ENCODE results near the gene CRYGA.
"Not testable (repeated sequence)": the region's sequence is repeated elsewhere in the genome, so short reads cannot be mapped to it uniquely, and the experiment has no call there.

The CRYGA gene

DNA sequence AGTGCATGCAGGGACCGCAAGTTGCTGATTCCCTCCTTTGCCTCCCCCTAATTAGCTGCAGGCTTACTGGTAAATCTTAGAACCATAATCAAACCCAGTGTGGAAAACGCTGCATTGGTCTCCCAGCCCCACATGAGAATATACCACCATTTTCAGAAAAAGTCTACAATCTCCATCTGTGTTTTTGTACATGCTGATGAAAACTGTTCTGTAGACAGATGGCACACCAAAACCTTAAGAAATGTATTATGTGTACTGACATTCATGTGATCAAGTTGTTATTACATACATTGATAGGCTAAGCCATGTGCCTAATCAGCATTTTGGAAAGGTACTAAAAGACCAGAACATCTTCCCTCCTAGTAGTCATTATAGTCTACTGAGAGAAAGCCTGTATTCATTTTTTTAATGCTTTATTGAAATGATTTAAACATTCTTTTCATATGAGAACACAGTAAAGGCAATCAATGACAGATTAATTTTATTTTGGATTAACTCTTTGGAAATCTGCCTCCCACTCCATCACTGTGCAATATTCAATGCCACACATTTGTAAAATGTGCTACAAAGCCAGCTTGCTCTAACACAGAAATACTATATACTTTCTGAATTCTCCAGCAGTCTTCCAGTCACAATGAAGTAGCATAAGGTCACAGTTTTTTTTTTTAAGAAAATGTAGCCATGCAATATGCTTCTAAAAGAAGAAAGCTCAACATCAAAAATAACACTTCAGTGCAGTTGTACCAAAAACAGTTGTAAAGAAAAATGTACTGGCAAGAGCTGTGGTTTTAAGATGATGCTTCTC, 1.8 kb upstream of the CRYGA start:
- no peak for DNase-seq

DNA sequence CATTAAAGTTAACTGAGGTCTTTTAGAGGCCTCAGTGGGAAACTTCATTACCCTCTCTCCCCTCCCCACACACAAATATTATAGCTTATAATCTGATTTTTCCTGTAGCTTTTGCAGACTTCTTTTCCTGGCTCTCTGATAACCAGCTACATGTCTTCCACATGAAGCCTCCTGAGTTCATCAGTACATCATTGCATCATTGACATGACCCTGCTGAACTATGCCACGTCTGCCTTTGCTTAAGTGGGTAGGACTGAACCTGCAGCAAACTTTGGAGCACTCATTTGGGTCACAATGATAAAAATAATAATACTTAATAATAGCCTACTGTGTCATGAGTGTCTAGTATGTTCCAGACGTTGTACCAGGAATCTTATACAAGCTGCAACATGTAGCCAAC, 7.0 kb downstream of the CRYGA start:
- DNase-seq, result no peak

DNA sequence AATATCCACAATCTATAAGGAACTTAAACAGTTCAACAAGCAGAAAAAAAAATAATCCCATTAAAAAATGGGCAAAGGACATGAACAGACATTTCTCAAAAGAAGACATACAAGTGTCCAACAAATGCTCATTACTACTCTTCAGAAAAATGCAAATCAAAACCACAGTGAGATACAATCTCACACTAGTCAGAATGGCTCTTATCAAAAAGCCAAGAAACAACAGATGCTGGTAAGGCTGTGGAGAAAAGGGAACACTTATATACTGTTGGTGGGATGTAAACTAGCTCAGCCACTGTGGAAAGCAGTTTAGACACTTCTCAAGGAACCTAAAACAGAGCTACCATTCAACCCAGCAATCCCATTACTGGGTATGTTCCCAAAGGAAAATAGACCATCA, 10.2 kb downstream of the CRYGA start:
- no peak for DNase-seq

DNA sequence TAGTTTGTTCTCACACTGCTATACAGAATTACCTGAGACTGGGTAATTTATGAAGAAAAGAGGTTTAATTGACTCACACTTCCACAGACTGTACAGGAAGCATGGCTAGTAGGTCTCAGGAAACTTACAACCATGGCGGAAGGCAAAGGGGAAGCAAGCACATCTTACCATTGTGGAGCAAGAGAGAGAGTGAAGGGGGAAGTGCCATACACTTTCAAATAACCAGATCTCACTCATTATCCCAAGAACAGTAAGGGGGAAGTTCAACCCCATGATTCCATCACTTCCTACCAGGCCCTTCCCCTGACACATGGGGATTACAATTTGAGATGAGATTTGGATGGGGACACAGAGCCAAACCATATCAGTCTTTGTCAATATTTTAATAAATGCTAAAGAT, 12.4 kb downstream of the CRYGA start:
- DNase-seq, result no peak

DNA sequence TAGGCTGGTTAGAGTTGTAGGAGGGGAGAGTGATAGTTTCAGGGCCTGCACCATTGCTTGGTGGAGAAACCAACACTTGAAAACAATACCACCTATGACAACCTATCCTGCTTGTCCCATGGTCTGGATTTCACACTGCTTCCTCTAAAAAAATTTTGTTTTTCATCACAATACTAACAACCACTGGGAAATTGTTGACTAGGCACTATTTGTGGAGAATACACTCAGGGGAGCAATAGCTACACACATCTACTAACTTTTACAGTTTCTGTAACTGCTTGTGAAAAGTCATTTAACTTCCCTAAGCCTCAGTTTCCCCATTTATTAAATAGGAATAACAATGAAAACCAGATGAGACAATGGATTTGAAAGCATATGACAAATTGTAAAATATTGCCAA, 13.3 kb downstream of the CRYGA start:
- no peak for DNase-seq

DNA sequence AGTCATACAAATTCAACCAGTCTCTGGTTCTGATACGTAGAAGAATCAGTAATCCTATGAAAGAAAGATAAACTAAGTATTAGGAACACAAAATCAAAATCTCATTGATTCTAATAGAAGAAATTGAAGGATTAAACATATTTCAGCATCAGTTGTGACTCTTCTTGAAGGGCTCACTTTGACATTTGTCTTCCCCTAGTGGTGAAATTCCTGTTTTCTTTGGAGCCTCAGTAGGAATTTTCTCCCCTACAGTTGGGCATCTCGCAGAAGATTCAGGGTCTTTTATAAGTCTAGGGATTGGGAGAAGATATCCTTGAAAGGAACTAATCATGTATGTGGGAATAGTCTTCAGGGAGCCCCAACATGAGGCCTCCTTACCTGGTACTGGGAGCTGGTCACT, 14.6 kb downstream of the CRYGA start:
- DNase-seq, result no peak

DNA sequence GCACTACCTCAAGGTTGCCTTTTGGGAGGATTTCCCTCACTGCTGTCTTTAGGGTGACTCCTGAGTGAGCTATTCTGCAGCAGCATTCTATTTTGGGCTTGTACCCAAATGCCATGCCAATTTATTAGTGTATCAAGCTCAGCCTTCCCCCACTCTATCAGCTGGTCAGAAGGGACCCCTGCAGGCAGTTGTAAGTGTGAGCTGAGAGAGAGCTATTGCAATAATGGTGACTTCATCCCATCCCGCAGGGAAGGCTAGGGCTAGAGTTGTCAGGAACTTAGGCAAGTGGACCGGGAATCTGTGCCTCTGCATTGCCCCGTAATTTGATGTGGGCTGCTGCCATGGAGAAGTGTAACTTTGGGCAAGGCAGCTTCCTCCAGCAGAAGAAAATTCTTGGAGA, 15.6 kb downstream of the CRYGA start:
- DNase-seq, result no peak

DNA sequence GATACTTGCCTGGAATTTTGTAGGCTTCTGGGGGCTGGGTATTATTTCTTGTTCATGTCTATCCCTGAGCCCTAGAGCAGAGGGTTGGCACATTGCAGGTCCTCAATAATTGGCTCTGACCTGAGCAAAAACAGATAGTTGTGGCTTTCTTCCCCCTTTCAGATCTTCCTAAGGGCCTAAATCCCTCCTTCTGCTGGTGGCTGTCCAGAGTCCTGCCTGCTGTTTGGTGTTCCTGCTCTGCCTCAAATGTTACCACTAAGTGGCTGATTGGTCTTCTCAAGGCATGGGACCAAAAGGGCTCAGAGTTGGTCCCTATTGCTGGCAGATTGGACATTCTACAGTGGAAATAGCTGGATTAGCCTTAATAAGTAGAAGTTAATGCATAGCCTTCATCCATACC, 16.4 kb downstream of the CRYGA start:
- no peak for DNase-seq

DNA sequence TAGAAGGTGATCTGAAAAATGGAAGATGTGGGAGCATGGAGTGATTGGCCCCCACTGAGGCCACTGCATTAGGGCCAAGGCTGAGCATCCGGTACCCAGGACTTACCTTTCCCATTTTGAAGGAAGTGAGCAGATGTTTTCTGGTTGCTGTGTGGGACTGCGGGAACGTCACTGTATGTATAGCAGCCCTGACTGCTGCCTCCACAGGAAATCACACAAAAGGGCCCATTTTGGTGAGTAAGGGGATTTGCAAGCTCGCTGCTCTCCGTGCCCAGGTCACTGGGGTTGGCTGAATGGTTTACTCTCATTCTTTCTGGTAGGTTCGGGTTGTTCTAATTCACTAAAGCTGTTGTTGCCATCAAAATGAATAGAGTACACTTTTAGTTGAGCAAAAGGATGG, 17.4 kb downstream of the CRYGA start, which contains the start of gene CRYGB:
TSS of gene CRYGB (minus strand) at position 153 of the 400 bp plus-strand sequence. CDS start at position 115, 38 bp downstream.
- no peak for DNase-seq

DNA sequence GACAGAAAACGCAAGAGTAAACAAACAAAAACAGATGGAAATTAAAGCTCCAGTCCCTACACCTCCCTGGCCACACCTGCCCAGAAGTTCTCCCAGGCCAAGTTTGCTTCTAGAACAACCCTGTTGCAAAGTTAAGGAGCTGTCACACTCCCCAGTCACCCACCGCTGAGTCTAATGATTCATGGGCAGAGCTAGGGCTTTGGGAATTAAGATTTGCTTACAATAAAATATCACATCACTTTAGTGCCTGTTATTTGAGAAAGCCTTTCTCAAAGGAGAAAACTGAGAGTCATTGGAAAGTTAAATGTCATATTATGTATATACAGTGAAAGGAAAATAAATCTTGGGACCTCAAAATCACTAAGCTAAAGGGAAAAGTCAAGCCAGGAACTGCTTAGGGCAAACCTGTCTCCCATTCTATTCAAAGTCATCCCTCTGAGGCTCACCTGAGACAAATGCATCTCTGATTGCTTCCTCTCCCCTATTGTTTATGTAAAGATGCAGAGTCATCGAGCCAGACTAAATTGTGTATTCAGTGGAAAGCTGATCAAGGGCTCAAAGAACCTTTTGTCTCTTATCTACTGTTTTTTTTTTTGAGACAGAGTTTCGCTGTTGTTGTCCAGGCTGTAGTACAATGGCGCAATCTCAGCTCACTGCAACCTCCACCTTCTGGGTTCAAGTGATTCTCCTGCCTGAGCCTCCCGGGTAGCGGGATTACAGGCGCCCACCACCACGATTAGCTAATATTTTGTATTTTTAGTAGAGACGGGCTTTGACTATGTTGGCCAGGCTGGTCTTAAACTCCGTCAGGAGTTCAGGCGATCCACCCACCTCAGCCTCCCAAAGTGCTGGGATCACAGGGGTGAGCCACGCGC, 20.2 kb downstream of the CRYGA start:
- DNase-seq, result no peak

DNA sequence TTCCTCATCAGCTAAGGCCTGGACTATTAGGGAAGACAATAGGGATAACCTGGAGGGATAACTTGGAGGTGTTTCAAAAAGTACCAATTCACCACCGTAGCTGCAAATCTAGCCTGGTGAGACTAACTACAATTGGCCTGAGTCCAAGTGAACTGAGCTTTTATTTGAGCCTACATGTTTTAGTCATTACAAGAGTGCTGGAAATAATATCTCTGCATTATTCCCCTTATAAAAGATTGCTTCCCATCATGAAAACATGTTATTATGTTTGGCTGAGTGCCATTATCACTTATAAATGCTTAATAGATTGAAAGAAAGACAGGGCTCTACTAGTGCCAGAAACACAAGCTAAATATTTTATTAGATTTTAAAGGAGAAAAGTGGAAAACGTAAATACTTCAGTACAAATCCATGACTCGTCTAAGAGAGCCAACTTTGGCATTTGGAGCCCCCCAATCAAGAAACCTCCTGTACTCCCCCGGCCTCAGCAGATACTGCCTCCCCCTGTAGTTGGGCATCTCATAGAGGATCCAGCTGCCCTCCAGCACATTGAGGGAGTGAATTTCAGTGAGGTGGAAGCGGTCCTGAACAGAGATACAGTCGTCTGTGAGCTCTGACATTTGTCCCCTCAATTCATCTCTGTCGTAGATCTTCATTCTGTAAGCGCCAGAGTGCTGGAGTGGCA, 21.0 kb downstream of the CRYGA start:
- DNase-seq, result no peak

DNA sequence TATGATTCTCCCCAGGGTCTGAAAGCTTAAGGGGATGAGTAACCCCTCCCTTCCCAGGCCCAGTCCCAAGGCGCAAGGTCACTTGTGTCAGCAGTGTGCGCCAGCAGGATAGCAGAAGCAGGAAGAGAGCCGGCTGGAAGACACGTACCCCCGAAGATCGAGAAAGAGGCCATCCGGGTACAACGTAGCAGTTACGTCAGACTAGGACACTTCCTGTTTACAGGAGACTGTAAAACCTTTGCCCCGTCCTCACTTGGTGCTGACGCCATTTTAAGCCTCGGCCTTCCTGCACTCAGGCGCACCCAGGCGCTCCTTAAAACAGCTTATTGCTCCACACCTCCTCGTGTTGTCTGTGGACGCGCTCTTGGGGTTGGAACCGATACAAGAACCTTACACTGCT, 23.9 kb downstream of the CRYGA start:
- no peak for DNase-seq

DNA sequence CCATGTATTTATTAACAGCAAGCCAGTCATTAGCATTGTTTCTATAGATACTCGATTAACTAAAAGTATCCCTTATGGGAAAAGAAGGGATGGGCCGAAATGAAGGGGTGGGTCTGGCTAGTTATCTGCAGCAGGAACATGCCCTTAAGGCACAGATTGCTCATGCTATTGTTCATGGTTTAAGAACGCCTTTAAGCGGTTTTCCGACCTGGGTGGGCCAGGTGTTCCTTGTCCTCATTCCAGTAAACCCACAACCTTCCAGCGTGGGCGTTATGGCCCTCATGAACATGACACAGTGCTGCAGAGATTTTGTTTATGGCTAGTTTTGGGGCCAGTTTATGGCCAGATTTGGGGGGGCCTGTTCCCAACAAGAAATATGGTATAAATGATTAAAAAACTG, 25.1 kb downstream of the CRYGA start:
- DNase-seq, result not testable (repeated sequence)

DNA sequence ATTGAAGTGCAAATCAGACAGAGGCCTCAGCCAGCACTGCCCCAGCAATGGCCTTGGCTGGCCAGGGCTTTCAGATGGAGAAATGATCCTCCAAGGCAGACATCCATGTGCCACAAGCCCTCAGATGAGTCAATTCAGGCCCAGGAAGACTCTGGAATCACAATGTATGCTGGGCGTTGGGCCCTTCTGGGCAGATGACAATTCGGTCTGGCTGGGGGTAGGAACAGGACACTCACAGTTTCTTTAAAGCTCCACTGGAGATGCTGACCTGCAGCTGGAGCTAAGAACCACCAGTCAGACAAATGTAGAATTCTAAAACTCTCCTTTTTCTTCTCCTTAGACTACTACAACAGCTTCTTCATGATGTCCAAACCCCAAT, 26.7 kb downstream of the CRYGA start:
- DNase-seq, result no peak

DNA sequence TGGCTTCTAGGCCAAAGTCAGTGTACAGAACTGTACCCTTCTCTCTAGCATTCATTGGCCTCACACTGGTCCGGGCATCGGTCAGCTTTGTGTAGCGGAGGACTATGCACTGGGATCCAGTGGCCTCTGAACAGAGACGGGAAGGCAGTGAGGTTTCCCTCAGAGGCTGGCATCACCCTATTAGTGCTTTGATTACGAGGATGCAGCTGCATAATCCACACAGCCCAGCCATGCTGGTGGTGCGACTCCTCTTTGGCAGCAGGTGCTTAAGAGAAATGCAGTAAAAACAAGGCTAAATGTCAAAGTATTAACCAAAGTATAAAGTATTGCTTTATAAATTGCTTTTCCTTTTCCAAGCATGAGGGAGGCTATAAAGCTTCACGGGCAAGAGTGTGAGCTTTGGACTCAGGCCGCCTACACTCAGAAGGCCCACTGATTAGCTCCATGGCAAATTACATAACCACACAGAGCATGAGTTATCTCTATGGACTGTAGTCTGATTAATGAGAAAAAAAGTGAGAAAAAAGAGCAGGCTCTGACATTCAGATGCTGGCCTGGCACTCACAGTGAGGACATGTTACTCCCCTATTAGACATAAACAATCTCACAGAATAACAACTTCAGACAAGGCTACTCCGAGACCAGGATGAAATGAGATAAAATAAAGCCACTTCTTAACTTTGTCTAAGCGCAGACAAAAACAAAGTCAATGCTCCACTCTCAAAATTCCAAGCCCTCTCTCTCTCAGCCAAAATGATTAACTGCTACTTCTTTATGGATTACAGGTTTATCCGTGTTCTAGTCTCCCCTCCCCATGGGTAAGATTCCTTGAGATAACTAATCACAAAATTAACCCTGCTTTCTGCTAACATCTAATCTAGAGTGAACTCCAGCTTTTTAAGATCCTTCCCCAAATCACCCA, 27.3 kb downstream of the CRYGA start:
- no peak for DNase-seq

DNA sequence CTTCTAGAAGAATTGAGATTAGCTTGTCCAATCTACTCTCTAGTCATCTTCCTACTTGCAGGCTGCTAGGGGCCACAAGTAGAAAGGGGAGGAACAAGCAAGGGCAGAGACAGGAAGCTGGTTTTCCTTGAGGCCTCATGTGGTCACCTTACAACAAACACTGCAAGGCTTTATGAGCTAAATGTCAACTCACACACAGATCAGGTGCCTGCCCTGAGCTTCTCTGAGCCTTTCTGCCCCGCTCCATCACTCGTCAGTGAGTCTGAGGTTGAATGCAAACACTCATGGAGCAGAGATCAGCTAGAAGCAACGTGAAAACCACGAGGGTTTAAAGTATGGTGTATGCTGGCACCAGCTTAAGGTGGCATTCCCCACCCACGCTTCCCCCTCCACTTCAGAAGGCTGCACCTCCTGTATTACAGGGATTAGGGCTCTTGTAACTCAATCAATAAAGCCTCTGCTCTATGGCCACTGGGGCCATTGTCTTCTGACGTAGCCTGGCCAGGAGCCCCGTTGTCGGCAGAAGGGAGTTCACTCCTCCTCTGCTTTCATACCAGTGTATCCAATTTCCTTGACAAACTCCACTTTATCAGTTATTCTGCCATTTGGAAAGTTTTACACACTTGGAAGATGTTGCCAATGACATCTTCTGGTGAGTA, 28.3 kb downstream of the CRYGA start:
- no peak for DNase-seq

DNA sequence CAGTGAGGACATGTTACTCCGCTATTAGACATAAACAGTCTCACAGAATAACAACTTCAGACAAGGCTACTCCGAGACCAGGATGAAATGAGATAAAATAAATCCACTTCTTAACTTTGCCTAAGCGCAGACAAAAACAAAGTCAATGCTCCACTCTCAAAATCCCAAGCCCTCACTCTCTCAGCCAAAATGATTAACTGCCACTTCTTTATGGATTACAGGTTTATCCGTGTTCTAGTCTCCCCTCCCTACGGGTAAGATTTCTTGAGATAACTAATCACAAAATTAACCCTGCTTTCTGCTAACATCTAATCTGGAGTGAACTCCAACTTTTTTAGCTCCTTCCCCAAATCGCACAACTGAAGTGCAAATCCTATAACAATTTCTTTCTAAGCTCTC, 32.7 kb downstream of the CRYGA start:
- no peak for DNase-seq

DNA sequence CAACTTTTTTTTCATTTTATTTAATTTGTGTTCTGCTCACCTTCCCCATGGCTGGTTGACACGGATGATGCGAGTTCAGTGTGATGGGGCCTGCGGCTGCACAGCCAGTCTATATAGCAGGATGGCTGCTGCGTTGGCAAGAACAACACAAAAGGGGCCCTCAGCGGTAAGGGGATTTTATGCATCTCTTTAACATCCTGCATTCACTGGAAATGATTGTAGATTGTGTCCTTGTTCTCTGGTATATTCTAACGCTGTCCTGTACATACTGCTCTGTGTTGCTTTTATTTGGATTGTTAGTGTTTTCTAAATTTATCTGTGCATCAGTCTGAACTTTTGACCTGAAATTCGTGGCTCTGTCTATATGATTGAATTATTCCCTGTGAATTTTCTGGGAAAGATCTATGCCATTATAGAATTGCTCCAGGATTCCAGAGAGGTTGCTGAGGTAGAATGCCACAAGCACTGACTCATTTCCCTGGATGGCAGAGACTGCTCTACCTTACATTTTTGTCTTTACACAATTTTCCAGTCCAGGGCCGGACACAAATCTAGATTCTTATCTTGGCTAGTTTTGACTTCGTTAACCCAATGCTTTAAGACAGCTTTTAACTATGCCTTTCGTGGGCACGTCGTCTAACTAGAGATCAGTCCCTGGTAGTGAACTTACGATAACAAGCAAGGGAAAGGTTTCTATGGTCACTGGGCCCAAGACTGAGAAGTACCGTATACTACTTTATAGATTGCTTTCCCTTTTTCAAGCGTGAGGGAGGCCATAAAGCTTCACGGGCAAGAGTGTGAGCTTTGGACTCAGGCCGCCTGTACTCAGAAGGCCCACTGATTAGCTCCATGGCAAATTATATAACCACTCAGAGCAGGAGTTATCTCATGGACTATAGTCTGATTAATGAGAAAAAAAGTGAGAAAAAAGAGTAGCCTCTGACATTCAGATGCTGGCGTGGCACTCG, 33.4 kb downstream of the CRYGA start, which contains the start of gene CRYGC:
TSS of gene CRYGC (minus strand) at position 85 of the 968 bp plus-strand sequence. CDS start at position 49, 36 bp downstream.
- no peak for DNase-seq

DNA sequence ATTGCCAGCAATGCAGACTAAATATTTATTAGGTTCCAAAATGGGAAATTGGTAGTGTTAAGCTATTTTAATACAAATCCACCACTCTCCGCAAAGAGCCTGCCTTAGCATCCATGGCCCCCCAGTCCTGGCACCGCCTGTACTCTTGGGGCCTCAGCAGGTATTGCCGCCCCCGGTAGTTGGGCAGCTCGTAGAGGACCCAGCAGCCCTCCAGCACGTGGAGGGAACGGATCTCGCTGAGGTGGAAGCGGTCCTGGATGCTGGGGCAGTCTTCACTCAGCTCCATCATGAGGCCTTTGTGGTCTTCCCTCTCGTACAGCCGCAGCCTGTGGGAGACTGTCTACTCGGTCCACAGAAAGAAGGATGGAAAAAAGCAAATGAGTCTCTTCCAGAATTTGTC, 35.3 kb downstream of the CRYGA start:
- DNase-seq, result no peak

DNA sequence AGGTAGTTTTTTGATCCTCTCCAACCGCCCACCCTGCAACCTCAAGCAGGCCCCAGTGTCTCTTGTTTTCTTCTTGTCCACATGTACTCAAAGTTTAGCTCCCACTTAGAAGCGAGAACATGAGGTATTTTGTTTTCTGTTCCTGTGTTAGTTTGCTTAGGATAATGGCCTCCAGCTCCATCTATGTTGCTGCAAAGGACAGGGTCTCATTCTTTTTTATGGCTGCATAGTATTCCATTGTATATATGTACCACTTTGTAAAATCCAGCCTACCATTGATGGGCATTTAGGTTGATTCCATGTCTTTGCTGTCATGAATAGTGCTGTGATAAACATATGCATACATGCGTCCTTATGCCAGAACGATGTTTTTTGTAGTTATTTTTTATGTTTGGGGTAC, 36.3 kb downstream of the CRYGA start:
- DNase-seq, result no peak

Measured in right hindlimb (tissue), 1 donor.